Right renal pelvis (tissue), 4 donors: Measurements from ENCODE around the gene FAM13B. TPM values are rescaled to one million over a fixed set of nuclear protein-coding genes. Genes with fewer than 3 reads are reported as not detected.
A peak's percentile ranks its signal among the peaks of the same experiment; 100 is the strongest.
"Not testable (repeated sequence)": the region's sequence is repeated elsewhere in the genome, so short reads cannot be mapped to it uniquely, and the experiment has no call there.

Source experiments
- DNase-seq, 4 donors: peaks; one replicate each; pipeline ENCODE4 v3.0.0-alpha.2; 2013; ENCODE audit warnings: low read depth in 4 of 4, low spot score in 3 of 4, missing footprints in 1 of 4
- polyA plus RNA-seq, 4 donors: library from polyadenylated mRNA; unstranded; fragments of 120-200 nt; gene quantifications; one replicate each; pipeline ENCODE4 v1.2.1, GENCODE V29; 2013; ENCODE audit not compliant: insufficient read length in 4 of 4

The FAM13B gene
- 10 to 100 TPM; 48.5 to 60.0 (median 54.2) TPM for polyA plus RNA-seq

DNA sequence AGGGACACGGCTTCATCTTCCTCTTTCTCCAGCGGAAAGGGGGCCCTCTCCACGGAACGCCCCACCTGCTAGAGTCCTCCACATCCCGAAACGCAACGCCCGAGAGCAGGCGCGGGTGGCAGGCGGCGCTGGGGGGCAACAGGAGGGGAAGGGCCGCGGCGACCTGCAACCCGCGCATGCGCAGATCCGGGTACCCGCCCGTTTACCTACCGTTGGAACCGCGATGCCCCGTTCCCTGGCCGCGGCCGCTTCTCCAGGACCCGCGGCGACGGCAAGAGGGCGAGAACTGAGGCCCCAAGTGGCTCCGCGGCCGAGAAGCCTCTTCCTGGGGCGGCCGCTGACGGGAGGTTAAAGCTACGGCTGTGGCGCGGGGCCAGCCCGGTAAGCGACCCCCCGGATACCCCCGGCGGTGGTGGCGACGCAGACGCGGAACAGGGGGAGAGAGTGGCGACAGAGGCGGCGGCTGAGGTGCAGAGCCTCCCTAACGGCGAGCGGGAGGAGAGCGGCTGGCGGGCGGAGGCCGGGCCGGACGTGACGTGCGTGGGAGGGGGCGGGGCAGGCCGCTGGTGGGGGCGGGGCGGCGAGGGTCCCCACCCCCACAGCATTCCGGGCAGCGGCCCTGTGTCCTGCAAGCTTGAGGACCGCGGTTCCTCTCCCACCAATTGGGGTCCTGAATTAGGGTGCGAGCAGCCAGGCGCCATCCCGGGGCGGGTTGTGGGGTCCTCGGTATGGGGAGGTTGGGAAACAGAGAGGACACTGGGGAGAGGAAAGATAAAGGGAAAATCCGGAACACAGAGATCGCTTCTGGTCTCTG, at the start of gene FAM13B:
FAM13B (minus strand) TSS at position 508 of the 814 bp plus-strand sequence. CDS start 13,968 bp downstream, outside the sequence.
- peak; percentile 48 to 65 (median 58) for DNase-seq

DNA sequence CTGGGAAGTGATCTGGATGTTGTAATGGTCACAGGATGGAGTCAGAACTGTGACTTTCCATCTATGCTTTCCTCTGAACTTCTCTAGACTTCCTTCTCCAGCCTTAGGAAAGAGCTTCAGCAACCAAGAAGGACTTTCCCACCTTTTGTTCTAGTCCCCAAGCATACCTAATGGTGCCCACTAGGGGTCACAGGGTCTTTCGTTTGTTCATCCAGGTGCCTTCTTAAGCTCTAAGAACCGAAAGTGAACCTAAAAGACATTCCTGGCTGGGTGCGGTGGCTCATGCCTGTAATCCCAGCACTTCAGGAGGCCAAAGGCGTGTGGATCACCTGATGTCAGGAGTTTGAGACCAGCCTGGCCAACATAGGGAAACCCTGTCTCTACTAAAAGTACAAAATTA, 49.2 kb upstream of the FAM13B start:
- no peak for DNase-seq

- no peak for DNase-seq
These were observed 45.2 kb upstream of the FAM13B start for GRCh38 chr5:138078006-138078643.

- DNase-seq, result peak; percentile 27 to 45 (median 36)
These were observed 44.3 kb upstream of the FAM13B start for GRCh38 chr5:138077064-138077696.

DNA sequence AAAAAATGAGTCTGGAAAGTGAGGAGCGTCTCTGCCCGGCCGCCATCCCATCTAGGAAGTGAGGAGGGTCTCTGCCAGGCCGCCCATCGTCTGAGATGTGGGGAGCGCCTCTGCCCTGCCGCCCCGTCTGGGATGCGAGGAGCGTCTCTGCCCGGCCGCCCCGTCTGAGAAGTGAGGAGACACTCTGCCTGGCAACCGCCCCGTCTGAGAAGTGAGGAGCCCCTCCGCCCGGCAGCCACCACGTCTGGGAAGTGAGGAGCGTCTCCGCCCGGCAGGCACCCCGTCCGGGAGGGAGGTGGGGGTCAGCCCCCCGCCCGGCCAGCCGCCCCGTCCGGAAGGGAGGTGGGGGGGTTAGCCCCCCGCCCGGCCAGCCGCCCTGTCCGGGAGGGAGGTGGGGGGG, 37.1 kb upstream of the FAM13B start:
- not testable (repeated sequence) for DNase-seq

GRCh38 chr5:138068742-138069600, 36.1 kb upstream of the FAM13B start:
- peak in 2 of 4 donors; percentile 23 to 25 for DNase-seq

DNA sequence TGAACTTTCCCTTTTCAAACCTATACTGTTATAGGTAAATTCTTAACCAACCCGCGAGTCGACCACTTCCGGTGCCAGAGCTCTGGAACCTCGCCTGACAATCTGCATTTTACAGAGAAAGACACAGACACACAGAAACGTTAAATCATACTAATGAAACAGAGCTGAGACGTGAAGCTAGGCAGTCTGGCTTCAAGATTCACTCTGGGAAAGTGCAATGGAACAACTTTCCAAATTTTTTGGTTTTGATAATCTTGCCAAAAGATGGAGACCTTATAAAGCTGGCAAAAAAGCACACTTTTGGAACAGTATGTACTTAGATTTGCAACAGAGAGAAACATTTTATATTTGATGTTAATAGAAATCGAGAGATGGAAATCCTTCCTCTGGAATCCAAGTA, 35.1 kb upstream of the FAM13B start:
- DNase-seq, result no peak

- DNase-seq, result no peak
These were observed 32.2 kb upstream of the FAM13B start for GRCh38 chr5:138065102-138065501.

DNA sequence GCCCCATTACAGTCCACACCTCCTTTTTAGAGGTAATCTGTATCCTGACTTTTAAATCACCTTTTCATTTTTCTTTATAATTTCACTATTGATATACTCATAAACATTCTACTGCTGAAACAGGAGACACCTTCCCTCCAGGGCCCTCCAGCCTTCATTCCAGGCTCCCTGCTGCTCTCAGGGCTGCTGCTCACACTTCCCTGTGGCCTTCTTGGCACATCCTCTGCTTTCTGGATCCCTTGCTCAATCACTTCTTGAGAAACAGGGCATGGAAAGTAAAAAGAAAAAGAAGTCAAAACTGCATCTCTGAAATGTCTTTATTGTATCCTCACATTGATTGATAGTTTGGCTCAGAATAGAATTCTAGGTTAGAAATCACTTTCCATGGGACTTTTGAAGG, 31.6 kb upstream of the FAM13B start:
- DNase-seq, result no peak

- no peak for DNase-seq
These were observed 22.1 kb upstream of the FAM13B start for GRCh38 chr5:138054847-138055558.

GRCh38 chr5:138054206-138054605, 21.3 kb upstream of the FAM13B start:
- DNase-seq, result no peak

DNA sequence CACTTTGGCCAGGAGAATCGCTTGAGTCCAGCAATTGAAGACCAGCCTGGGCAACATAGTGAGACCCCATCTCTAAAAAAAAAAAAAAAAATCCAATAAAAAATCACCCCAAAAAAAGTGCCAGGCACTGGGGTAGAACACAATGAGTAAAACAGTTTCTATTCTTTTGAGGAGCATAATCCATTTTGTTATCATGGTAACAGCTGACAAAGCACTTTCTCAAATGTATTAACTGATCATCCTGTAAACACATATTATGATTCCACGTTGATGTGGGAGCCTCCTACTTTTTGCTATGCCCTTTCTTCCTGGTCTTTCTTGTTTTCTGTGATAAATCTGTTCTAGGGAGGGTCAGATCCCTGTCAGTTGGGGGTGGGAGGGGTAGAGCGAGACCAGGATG, 20.7 kb upstream of the FAM13B start:
- no peak for DNase-seq

DNA sequence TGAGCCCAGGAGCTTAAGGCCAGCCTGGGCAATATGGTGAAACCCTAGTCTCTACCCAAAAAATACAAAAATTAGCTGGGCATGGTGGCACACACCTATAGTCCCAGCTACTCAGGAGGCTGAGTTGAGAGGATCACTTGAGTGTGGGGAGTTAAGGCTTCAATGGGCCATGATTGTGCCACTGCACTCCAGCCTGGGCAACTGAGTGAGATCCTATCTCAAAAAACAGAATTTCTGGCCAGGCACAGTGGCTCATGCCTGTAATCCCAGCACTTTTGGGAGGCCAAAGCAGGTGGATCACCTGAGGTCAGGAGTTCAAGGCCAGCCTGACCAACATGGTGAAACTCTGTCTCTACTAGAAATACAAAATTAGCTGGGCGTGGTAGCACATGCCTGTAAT, 19.8 kb upstream of the FAM13B start:
- DNase-seq, result not testable (repeated sequence)

GRCh38 chr5:138051441-138052296, 18.8 kb upstream of the FAM13B start:
- DNase-seq, result no peak

- not testable (repeated sequence) for DNase-seq
These were observed 12.4 kb upstream of the FAM13B start for GRCh38 chr5:138045283-138045682.

GRCh38 chr5:138038826-138039225, 5.9 kb upstream of the FAM13B start:
- no peak for DNase-seq

GRCh38 chr5:138037907-138038633, 5.2 kb upstream of the FAM13B start:
- no peak for DNase-seq

DNA sequence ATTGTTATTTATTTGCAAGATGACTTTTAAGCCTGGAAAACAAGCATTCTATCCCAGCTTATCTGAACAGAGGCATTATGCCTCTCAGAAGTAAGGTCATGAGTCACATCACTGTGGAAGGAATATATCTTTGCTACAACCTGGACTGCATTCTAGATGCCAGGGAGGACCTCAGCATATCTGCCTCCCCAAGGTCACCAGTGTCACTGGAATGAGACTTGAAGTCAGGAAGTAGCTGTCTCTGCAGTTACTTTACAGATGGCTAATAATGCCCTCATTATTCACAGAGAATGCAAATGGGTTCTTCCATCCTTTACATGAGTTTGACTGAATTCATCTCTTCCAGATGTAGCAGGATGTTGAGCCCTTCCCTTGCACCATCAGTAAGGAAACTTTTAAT, 4.4 kb upstream of the FAM13B start:
- no peak for DNase-seq
